H9 (cell line): ENCODE data around the gene TM9SF3. TPM values are rescaled to one million over a fixed set of nuclear protein-coding genes. Genes with fewer than 3 reads are reported as not detected.
A peak's percentile ranks its signal among the peaks of the same experiment; 100 is the strongest.

ENCODE experiments used
- DNase-seq: peaks from one replicate; pipeline ENCODE4 v3.0.0-alpha.2; 2017
- H2AFZ ChIP-seq: one replicate; pipeline ENCODE4 v1.6.1; 2013; ENCODE audit warnings: mild to moderate bottlenecking, low read length, control low read depth, moderate library complexity
- H2AK5ac ChIP-seq: 2 replicates; pipeline ENCODE4 v1.6.1; 2013; ENCODE audit warnings: low read length, control low read depth, mixed read lengths; ENCODE audit not compliant: insufficient read length
- H2BK120ac ChIP-seq: one replicate; pipeline ENCODE4 v1.6.1; 2013; ENCODE audit warnings: low read depth, mild to moderate bottlenecking, low read length, control low read depth, inconsistent platforms; ENCODE audit not compliant: poor library complexity, severe bottlenecking
- H2BK12ac ChIP-seq: 2 replicates; pipeline ENCODE4 v1.6.1; 2013; ENCODE audit warnings: low read length, control low read depth, mixed read lengths, low read depth; ENCODE audit not compliant: insufficient read length
- H2BK15ac ChIP-seq: 2 replicates; pipeline ENCODE4 v1.6.1; 2013; ENCODE audit warnings: low read depth, low read length, control low read depth
- H2BK20ac ChIP-seq: one replicate; pipeline ENCODE4 v1.6.1; 2013; ENCODE audit warnings: low read depth, mild to moderate bottlenecking, low read length, control low read depth, inconsistent platforms; ENCODE audit not compliant: poor library complexity, severe bottlenecking
- H2BK5ac ChIP-seq: 2 replicates; pipeline ENCODE4 v1.6.1; 2013; ENCODE audit warnings: low read length, control low read depth, mixed read lengths; ENCODE audit not compliant: insufficient read length
- H3K14ac ChIP-seq: 2 replicates; pipeline ENCODE4 v1.6.1; 2013; ENCODE audit warnings: low read length, control low read depth; ENCODE audit not compliant: insufficient read depth
- H3K18ac ChIP-seq: 2 replicates; pipeline ENCODE4 v1.6.1; 2013; ENCODE audit warnings: low read depth, mild to moderate bottlenecking, mixed read lengths, low read length, control low read depth; ENCODE audit not compliant: insufficient read length
- H3K23ac ChIP-seq: 2 replicates; pipeline ENCODE4 v1.6.1; 2013; ENCODE audit warnings: low read length, control low read depth, mixed read lengths, low read depth; ENCODE audit not compliant: insufficient read length
- H3K23me2 ChIP-seq: 2 replicates; pipeline ENCODE4 v1.6.1; 2013; ENCODE audit warnings: low read depth, mild to moderate bottlenecking, mixed read lengths, low read length, control low read depth; ENCODE audit not compliant: insufficient read length, poor library complexity, severe bottlenecking
- H3K27ac ChIP-seq: 2 replicates; pipeline ENCODE4 v1.5.1; 2013; ENCODE audit warnings: low read length, control low read depth, mixed read lengths, low read depth; ENCODE audit not compliant: insufficient read length
- H3K27me3 ChIP-seq: 2 replicates; pipeline ENCODE4 v1.6.1; 2013; ENCODE audit warnings: low read length, control low read depth, inconsistent platforms; ENCODE audit not compliant: insufficient read depth
- H3K4ac ChIP-seq: 2 replicates; pipeline ENCODE4 v1.6.1; 2013; ENCODE audit warnings: low read depth, mild to moderate bottlenecking, control low read depth, inconsistent platforms, low read length, moderate library complexity
- H3K4me1 ChIP-seq: 2 replicates; pipeline ENCODE4 v1.6.1; 2013; ENCODE audit warnings: low read length, control low read depth, inconsistent platforms; ENCODE audit not compliant: insufficient read depth
- H3K4me2 ChIP-seq: 2 replicates; pipeline ENCODE4 v1.6.1; 2013; ENCODE audit warnings: low read length, control low read depth, mixed read lengths; ENCODE audit not compliant: insufficient read length, insufficient read depth
- H3K56ac ChIP-seq: 2 replicates; pipeline ENCODE4 v1.6.1; 2013; ENCODE audit warnings: low read depth, mild to moderate bottlenecking, mixed read lengths, low read length, control low read depth; ENCODE audit not compliant: insufficient read length
- H3K79me1 ChIP-seq: 2 replicates; pipeline ENCODE4 v1.6.1; 2013; ENCODE audit warnings: low read depth, mild to moderate bottlenecking, moderate library complexity, low read length, control low read depth, inconsistent platforms; ENCODE audit not compliant: insufficient read depth, poor library complexity, severe bottlenecking
- H3K79me2 ChIP-seq: 2 replicates; pipeline ENCODE4 v1.6.1; 2013; ENCODE audit warnings: low read length, control low read depth, inconsistent platforms; ENCODE audit not compliant: insufficient read depth
- H3K9ac ChIP-seq: 2 replicates; pipeline ENCODE4 v1.6.1; 2013; ENCODE audit warnings: low read length, control low read depth, mixed read lengths; ENCODE audit not compliant: insufficient read length; ENCODE audit errors: extremely low read depth
- H3K9me3 ChIP-seq: one replicate; pipeline ENCODE4 v1.6.1; 2013; ENCODE audit warnings: low read depth, low read length, inconsistent platforms; ENCODE audit not compliant: control insufficient read depth
- H3T11ph ChIP-seq: one replicate; pipeline ENCODE4 v1.6.1; 2013; ENCODE audit warnings: mild to moderate bottlenecking, low read length, control low read depth, inconsistent platforms
- H4K20me1 ChIP-seq: one replicate; pipeline ENCODE4 v1.6.1; 2013; ENCODE audit not compliant: control insufficient read depth, insufficient read length, insufficient read depth
- H4K5ac ChIP-seq: 2 replicates; pipeline ENCODE4 v1.6.1; 2013; ENCODE audit warnings: low read depth, mild to moderate bottlenecking, mixed read lengths, low read length, control low read depth; ENCODE audit not compliant: insufficient read length
- H4K8ac ChIP-seq: replicated peaks from 2 replicates; pipeline ENCODE4 v1.6.1; 2013; ENCODE audit warnings: low read length, control low read depth, mixed read lengths, low read depth; ENCODE audit not compliant: insufficient read length
- H4K91ac ChIP-seq: 2 replicates; pipeline ENCODE4 v1.6.1; 2013; ENCODE audit warnings: low read depth, mild to moderate bottlenecking, moderate library complexity, mixed read lengths, low read length, control low read depth; ENCODE audit not compliant: insufficient read length
- H3K27ac Mint-ChIP-seq, 3 experiments: 2 replicates in 2 of 3; 3 replicates in 1 of 3; pipeline ENCODE4 v1.8.0; 2020 to 2021; ENCODE audit warnings: mixed read lengths in 3 of 3, mild to moderate bottlenecking in 1 of 3, moderate library complexity in 1 of 3
- H3K27me3 Mint-ChIP-seq: 2 replicates; pipeline ENCODE4 v1.8.0; 2021; ENCODE audit warnings: low read depth, mild to moderate bottlenecking, moderate library complexity, mixed read lengths
- H3K36me3 Mint-ChIP-seq, 3 experiments: 2 replicates in 2 of 3; 3 replicates in 1 of 3; pipeline ENCODE4 v1.8.0; 2020 to 2021; ENCODE audit warnings: low read depth in 3 of 3, mixed read lengths in 3 of 3; ENCODE audit not compliant: insufficient read depth in 1 of 3
- H3K4me1 Mint-ChIP-seq, 2 experiments: 2 replicates each; pipeline ENCODE4 v1.8.0; 2020; ENCODE audit warnings: mixed read lengths in 2 of 2
- H3K4me3 Mint-ChIP-seq, 2 experiments: 2 replicates in 1 of 2; 3 replicates in 1 of 2; pipeline ENCODE4 v1.8.0; 2020 to 2021; ENCODE audit warnings: mild to moderate bottlenecking in 2 of 2, mixed read lengths in 2 of 2, moderate library complexity in 1 of 2
- H3K9me3 Mint-ChIP-seq, 2 experiments: 2 replicates in 1 of 2; 3 replicates in 1 of 2; pipeline ENCODE4 v1.8.0; 2020; ENCODE audit warnings: mild to moderate bottlenecking in 2 of 2, mixed read lengths in 2 of 2, moderate library complexity in 1 of 2
- WGBS: extraction: QIAGEN DNeasy Blood & Tissue Kit; methylation state at CpG from one replicate; pipeline ENCODE4 v1.1.7; 2013; ENCODE audit warnings: missing lambda C conversion rate, low lambda C conversion rate, mixed read lengths; ENCODE audit not compliant: insufficient read length; ENCODE audit errors: extremely low coverage; 5-methylcytosine and 5-hydroxymethylcytosine counted together
- total RNA-seq: library from RNA; stranded (reverse); gene quantifications from 2 replicates; pipeline ENCODE4 v1.2.1, GENCODE V29; 2021
- TF ChIP-seq, protein P1 (sequence below): fragments of 200-600 bp; sonication (generic); conservative IDR thresholded peaks from 3 replicates; pipeline ENCODE4 v1.8.0; 2021; ENCODE audit warnings: antibody characterized with exemption, mild to moderate bottlenecking

Gene TM9SF3
- total RNA-seq, 1 experiment from 2014 or later = 120 TPM

DNA sequence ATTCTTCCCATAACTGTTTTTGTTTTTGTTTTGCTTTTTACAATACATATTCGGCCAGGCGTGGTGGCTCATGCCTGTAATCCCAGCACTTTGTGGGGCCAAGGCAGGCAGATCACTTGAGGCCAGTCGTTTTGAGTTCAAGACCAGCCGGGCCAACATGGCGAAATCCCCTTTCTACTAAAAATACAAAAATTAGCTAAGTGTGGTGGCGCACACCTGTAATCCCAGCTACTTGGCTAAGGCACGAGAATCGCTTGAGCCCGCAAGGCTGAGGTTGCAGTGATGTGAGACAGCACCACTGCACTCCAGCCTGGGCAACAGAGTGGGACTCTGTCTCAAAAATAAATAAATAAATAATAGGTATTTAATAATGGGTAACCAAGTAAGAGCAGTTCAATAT is 2.3 kb downstream of the TM9SF3 start:
- Histone ChIP-seq H3T11ph (no peak overlapping the region), H2BK20ac (no peak overlapping the region), H4K5ac (no peak overlapping the region), H4K20me1 (no peaks in the 10 kb centered on the region), H3K9me3 (no peaks in the 10 kb centered on the region), H2BK15ac (no peak overlapping the region), H3K18ac (no peak overlapping the region), H2BK12ac (no peak overlapping the region), H4K91ac (no peak overlapping the region), H3K56ac (no peak overlapping the region), H3K4me1 (no peaks in the 10 kb centered on the region), H3K14ac (no peak overlapping the region), H4K8ac (no peak overlapping the region), H3K4ac (no peak overlapping the region), H3K27ac (no peak overlapping the region), H3K9ac (no peak overlapping the region), H2BK120ac (no peak overlapping the region), H3K27me3 (no peaks in the 10 kb centered on the region), H2AFZ (no peak overlapping the region), H3K4me2 (no peak overlapping the region), H3K23ac (no peak overlapping the region), H2AK5ac (no peak overlapping the region), H3K79me1 (no peaks in the 10 kb centered on the region), H3K23me2 (peaks cover 13% of the 10 kb centered on the region), H2BK5ac (no peak overlapping the region), H3K79me2 (peaks cover 36% of the 10 kb centered on the region; the same call in 1 of the 2 replicates)
- WGBS = no CpG with 5 or more reads among the region's 9 CpGs
- peaks cover 0 to 4% (median 0%) of the 10 kb centered on the region in 3 experiments; a peak in 3 of 7 replicates for H3K36me3 Mint-ChIP-seq
- peaks cover 25 to 35% of the 10 kb centered on the region in 2 experiments for H3K4me1 Mint-ChIP-seq
- H3K4me3 Mint-ChIP-seq = 0 out of 5 replicates have a peak overlapping the region, but pooled peaks of 1 of the 2 experiments have one; percentile 33
- no peak overlapping the region; a peak in 1 of 7 replicates for H3K27ac Mint-ChIP-seq
- TF ChIP-seq, protein P1, sequence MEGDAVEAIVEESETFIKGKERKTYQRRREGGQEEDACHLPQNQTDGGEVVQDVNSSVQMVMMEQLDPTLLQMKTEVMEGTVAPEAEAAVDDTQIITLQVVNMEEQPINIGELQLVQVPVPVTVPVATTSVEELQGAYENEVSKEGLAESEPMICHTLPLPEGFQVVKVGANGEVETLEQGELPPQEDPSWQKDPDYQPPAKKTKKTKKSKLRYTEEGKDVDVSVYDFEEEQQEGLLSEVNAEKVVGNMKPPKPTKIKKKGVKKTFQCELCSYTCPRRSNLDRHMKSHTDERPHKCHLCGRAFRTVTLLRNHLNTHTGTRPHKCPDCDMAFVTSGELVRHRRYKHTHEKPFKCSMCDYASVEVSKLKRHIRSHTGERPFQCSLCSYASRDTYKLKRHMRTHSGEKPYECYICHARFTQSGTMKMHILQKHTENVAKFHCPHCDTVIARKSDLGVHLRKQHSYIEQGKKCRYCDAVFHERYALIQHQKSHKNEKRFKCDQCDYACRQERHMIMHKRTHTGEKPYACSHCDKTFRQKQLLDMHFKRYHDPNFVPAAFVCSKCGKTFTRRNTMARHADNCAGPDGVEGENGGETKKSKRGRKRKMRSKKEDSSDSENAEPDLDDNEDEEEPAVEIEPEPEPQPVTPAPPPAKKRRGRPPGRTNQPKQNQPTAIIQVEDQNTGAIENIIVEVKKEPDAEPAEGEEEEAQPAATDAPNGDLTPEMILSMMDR = no peak
- no peak for DNase-seq
- no peaks in the 10 kb centered on the region for H3K27me3 Mint-ChIP-seq
- no peaks in the 10 kb centered on the region for H3K9me3 Mint-ChIP-seq
